GM19467 (cell line): ENCODE measurements around the gene RASGRP2.
"Not testable (repeated sequence)": the region's sequence is repeated elsewhere in the genome, so short reads cannot be mapped to it uniquely, and the experiment has no call there.

Experiments
- ATAC-seq: cut with Tn5 transposase; IDR thresholded peaks from one replicate; pipeline ENCODE4 v1.9.1; 2021; ENCODE audit warnings: mild to moderate bottlenecking, moderate library complexity; ENCODE audit not compliant: unreplicated experiment

Gene RASGRP2

DNA sequence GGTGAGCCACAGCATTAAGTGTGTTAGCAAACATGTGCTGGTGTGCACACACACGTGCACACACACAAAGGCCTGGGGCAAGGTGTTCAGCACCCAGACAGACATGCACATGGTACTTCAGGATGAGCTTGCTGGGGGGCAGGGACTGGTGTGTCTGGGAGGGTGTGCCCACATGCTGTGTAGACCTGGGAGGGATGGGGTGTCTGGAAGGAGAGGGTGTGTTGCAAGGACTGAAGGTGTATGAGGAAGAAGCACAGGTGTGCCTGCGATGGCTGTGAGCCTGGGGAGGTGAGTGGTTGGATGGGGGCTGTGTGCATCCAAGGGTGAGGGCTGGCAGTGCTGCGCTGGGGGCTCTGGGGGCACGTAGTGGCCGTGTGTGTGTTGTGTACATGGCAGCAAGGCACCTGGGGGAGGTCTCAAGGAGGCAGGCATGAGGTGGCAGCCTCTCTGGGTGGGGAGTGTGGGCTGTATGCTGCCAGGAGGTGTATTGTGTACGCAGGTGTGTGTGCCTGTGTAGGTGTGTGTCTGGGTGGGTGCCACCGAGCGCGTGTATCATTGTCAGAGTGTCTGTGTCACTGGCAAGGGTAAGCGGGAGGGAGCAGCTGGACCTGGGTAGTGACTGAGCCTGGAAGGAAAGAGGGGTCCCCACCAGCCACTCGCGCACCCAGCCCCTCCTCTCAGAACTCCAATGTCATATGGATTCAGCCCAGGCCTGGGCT, 23.1 kb downstream of the RASGRP2 start:
- no peak for ATAC-seq

DNA sequence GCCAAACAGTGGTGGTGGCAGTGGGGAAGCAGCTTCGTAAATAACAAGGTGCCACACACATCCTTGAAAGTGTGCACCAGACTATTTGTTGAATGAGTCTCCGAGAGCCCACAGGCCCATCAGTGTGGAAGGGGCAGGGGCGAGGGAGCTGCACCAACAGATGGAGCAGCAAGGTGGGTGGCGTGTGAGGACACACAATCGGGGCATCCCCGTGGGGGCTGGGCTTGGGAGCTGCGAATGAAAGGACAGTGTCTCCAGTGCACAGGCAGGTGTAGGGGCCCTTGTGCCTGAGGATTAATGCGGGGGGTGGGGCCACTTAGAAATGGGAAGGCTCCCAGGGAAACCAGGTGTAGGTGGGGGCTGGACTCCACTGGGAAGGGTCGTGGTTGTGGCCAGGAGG, 23.8 kb downstream of the RASGRP2 start:
- ATAC-seq, result no peak

GRCh38 chr11:64719406-64719805, 24.5 kb downstream of the RASGRP2 start:
- ATAC-seq, result no peak

DNA sequence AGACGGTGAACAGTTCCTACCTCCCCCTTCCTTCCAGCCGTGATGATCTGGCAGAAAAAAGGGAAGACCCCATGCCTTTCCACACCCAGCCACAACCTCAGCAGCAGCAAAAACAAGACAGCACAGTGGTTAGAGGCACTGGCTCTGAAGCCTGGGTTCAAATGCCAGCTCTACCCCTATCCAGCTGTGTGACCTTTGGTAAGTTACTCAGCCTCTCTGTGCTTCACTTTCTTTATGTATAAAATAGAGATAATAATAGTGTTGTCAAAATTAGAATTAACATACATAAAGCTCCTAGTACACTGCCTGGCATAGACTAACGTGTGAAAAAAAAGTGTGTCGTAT, 25.2 kb downstream of the RASGRP2 start:
- ATAC-seq, result no peak

DNA sequence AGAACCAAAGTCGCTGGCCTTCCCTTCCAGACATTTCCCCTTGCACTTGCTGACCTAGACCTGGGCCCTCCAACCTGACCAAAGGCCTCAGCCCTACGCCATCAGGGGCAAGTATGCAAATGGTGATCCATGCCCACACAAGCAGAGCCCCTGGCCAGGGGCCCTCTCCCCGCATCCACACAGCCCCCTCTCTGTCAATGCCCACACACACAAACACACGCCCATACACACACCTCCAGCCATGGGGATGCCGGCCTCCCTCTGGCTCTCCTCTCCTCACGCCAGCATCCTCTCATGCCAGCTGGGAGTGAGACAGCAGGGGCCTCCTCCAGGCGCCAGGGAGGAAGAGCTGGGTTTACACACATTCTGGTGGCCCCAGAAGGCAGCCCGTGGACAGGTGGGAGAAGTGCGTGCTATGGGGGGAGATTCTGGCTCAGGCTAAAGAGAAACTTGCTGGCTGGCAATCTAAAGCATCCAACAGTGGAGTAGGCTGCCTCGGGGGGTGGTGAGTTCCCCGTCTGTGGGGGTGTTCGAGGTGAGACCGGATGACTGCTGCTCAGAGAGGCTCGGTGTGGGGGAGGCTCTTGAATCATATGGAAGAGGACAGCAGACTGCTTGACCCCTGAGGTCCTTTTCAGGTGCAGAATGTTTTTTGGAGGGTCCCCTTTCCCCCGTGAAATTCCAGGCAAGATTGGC, 25.7 kb downstream of the RASGRP2 start:
- no peak for ATAC-seq

DNA sequence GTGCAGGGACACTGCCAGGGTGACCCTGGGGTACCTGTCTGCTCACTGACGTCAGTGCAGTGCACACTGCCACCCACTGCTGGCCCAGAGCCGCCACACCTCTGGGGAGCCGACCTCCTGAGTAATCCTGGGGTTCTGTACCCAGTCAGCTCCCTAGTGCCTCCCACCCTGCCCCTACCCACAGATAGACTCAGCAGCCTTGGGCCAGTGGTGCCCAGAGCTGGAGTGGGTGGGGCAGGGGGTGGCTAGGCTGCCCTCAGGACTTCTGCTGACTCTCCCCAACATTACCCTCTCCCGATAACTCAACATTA, 26.7 kb downstream of the RASGRP2 start:
- no peak for ATAC-seq

GRCh38 chr11:64716473-64717267, 27.3 kb downstream of the RASGRP2 start:
- no peak for ATAC-seq

DNA sequence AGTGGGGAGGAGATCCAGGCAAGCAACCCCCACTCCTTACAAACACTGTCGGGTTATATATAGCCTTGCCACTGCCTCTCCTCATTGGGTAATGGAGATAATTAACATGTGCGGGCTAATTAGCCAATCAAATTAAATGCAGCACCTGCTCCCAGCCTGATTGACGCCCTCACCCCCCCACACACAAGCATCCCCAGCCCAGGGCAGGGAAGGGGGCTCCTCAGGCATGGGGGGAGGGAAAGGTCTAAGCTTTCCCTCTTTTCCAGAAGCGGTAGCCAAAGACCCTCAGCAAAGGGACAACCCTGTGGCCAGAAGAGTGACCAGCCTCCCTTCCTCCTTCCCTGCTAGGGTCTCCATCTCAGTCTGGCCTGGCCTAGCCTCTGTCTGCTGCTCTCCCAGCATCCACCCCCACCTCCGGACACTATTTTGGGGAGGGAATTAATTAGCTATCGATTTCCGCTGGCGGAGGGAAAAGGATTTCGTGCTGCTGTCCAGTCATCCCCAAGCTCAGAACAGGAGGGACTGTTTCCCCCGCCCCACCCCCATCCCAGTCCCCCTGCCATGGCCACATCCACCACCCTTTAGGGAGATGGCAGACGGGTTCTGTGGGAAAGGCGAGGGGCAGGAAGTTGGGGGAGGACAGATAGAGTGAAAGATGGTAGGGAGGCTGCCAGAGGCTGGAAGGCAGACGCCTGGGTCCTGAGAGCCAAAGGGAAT, 28.0 kb downstream of the RASGRP2 start:
- ATAC-seq, result no peak

DNA sequence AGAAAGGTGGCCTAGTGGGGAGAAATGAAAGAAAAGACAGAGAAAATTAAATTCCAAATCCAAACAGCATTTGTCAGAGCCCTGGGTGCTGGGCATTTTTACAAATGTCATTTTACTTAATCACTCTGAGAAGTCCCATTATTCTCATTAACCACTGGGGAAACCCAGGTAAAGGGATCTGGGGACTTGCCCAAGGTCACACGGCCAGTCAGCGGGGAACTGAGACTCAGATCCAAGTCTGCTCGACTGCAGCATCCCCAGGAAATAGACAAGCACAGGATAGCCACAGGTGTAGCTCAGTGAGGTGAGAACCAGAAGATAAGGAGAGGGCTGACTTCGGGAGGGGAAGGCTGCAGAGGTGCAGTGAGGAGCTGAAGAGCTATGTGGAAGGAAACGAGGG, 28.8 kb downstream of the RASGRP2 start:
- ATAC-seq, result no peak

GRCh38 chr11:64714666-64715065, 29.3 kb downstream of the RASGRP2 start:
- ATAC-seq, result no peak

GRCh38 chr11:64713781-64714363, 30.1 kb downstream of the RASGRP2 start:
- no peak for ATAC-seq

DNA sequence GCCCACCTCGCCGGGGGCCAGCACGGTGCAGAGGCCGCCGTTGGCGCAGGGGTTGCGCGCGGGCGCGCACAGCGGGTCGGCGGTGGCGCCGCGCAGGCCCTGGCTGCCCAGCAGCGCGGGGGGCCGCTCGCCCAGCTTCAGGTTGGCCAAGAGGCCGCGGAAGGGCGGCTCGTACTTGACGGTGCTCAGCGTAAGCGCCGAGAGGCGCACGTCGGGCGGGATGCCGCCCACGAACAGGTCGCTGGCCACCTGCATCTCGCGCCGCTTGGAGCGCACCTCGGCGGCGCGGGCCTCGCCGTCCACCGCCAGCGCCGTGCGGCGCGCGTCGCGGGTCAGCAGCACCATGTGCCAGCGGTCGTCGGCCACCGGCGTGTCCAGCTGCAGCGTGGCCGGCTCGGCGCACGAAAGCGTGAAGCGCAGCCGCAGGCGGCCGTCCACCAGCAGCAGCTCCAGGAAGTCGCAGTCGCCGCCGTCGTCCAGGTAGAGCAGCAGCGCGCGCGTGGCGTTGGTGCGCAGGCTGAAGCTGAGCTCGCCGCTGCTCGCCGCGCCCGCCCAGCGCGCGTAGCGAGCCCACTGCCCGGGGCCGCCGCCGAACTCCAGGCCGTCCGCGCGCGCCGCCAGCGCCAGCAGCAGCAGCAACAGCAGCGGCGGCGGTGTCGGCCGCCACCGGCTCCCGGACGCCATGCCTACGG, 30.8 kb downstream of the RASGRP2 start:
- no peak for ATAC-seq

- no peak for ATAC-seq
Measured at GRCh38 chr11:64712430-64713015, 31.4 kb downstream of the RASGRP2 start.

DNA sequence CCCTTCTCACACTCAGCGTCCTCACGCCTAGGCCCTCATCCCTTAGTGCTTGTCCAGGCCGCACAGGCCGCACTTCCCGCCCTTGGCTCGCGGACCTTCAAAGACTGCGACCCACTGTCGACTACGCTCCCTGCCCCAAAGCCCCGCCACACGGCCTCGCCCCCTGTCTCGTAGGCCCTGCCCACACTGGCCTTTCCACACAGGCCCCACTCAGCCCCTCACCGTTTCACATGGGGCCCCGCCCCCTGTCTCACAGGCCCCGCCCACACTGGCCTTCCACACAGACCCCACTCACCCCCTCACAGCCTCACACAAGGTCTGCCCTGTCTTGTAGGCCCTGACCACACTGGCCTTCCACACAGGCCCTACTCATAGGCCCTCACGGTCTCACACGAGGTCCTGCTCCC, 32.0 kb downstream of the RASGRP2 start:
- no peak for ATAC-seq

DNA sequence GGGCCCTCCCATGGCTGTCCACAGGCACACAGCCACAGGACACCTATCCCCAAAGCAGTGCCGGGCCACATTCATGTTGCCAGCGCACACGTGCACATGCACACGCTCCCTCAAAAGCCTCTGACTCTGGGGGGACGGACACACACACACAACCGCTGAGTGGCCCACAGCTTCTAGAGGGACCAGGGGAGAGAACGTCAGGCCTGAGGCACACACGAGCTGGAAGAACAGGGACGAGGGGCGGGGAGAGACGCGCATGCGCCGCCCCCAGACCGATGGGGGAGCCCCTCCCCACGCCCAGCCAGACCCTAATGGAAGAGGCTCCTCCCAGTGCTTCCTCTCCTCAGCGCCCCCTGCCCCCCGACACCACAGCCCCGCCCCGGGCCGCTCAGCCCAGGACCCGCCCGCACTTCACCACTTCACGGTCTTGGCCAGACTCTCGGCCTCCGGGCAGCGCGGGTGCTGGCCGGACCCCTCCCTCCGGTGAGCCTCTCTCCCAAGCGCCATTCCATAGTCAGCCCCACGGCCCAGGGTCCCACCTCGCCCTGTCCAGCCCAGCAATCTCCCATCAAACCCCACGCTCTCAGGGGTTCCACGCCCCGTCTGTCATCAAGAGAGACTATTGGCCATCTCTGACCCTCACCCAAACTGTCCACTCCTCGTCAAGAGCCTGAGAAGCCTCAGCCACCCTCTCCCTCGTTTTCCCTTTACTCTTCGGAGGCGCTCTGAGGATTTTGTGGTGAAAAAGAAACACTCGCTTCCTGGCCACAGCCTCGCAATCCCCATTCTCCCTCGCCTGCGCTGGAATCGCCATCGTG, 32.6 kb downstream of the RASGRP2 start:
- ATAC-seq, result no peak

DNA sequence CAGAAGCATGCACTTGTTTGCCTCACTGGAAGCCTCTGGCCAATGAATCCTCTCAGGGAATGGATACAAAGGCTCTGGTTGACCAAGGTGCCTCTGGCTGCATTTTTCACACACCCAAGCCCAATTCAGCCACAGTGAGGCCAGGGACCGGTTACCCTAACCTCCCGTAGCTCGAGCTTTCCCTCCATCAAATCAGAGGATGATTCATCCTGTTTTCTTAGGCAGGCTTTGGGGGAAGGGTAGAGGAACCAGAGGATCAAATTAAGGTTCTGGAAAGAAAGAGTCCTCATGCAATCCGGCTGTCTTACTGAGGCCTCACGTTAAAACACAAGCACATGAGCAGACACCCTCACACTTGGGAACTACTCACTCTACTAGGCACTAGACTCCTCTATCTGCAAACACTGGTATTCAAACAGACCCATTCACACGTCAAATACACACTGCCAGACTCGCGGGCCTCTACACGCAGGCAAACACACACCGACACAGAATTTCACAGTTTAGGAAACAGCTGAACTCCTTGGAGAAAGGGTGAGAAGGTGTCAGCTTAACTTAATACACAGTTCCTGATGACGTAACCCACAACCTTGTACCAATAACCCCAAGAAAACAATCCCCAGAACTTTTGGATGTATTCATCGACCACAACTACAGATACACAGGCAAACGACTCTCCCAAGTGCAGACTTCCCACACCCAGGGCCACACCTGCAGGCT, 33.4 kb downstream of the RASGRP2 start:
- no peak for ATAC-seq

GRCh38 chr11:64705501-64705900, 38.4 kb downstream of the RASGRP2 start:
- ATAC-seq, result no peak

- ATAC-seq, result no peak
Measured at GRCh38 chr11:64703048-64703447, 40.9 kb downstream of the RASGRP2 start.

DNA sequence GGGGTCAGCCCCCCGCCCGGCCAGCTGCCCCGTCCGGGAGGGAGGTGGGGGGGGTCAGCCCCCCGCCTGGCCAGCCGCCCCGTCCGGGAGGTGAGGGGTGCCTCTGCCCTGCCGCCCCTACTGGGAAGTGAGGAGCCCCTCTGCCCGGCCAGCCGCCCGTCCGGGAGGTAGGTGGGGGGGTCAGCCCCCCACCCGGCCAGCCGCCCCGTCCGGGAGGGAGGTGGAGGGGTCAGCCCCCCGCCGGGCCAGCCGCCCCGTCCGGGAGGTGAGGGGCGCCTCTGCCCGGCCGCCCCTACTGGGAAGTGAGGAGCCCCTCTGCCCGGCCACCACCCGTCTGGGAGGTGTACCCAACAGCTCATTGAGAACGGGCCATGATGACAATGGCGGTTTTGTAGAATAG, 42.0 kb downstream of the RASGRP2 start:
- not testable (repeated sequence) for ATAC-seq
